ENCODE data around the gene OR4N5.
"Not testable (repeated sequence)": the region's sequence is repeated elsewhere in the genome, so short reads cannot be mapped to it uniquely, and the experiment has no call there.

The OR4N5 gene, protein sequence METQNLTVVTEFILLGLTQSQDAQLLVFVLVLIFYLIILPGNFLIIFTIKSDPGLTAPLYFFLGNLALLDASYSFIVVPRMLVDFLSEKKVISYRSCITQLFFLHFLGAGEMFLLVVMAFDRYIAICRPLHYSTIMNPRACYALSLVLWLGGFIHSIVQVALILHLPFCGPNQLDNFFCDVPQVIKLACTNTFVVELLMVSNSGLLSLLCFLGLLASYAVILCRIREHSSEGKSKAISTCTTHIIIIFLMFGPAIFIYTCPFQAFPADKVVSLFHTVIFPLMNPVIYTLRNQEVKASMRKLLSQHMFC

GRCh38 chr14:20138520-20138919 is at the start of gene OR4N5:
Gene OR4N5 (plus strand): TSS chr14:20138820. CDS start chr14:20143736, 4,916 bp downstream.
- DNase-seq = no peak

GRCh38 chr14:20092050-20092449 is 46.6 kb upstream of the OR4N5 start:
- DNase-seq = no peak

- DNase-seq = no peak
Observed at GRCh38 chr14:20093442-20093841, 45.2 kb upstream of the OR4N5 start.

DNA sequence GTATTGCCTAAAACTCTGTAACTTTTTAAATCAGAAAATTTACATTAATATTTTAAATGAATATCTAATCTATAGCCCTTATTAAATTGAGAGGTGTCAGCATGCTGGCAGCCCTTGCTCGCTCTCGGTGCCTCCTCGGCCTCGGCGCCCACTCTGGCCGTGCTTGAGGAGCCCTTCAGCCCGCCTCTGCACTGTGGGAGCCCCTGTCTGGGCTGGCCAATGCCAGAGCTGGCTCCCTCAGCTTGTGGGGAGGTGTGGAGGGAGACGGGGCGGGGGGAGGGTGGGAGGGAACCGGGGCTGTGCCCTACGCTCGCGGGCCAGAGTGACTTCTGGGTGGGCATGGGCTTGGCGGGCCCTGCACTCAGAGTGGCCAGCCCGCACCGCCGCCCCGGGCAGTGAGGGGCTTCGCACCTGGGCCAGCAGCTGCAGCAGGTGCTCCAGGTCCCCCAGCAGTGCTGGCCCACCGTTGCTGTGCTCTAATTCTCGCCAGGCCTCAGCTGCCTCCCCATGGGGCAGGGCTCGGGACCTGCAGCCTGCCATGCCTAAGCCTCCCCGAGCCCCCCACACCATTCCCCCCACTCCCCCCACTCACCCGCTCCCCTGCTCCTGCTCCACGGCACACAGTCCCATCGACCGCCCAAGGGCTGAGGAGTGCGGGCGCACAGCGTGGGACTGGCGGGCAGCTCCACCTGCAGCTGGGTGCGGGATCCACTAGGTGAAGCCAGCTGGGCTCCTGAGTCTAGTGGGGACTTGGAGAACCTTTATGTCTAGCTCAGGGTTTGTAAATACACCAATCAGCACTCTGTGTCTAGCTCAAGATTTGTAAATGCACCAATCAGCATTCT is 39.5 kb upstream of the OR4N5 start:
- not testable (repeated sequence) for DNase-seq

- DNase-seq = no peak
Observed at GRCh38 chr14:20110438-20110837, 28.2 kb upstream of the OR4N5 start, which contains the start of gene OR4K17. Gene OR4K17 (plus strand): TSS chr14:20110739. CDS start chr14:20117500, 6,761 bp downstream.

- DNase-seq = no peak
Observed at GRCh38 chr14:20112321-20112720, 26.3 kb upstream of the OR4N5 start.

- DNase-seq = no peak
Observed at GRCh38 chr14:20116748-20117147, 21.9 kb upstream of the OR4N5 start.

GRCh38 chr14:20118795-20119194 is 19.8 kb upstream of the OR4N5 start:
- no peak for DNase-seq

DNA sequence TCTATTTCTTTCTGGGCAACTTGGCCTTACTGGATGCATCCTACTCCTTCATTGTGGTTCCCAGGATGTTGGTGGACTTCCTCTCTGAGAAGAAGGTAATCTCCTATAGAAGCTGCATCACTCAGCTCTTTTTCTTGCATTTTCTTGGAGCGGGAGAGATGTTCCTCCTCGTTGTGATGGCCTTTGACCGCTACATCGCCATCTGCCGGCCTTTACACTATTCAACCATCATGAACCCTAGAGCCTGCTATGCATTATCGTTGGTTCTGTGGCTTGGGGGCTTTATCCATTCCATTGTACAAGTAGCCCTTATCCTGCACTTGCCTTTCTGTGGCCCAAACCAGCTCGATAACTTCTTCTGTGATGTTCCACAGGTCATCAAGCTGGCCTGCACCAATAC is 5.3 kb downstream of the OR4N5 start:
- DNase-seq = no peak

- no peak for DNase-seq
Observed at GRCh38 chr14:20144820-20145219, 6.2 kb downstream of the OR4N5 start.

DNA sequence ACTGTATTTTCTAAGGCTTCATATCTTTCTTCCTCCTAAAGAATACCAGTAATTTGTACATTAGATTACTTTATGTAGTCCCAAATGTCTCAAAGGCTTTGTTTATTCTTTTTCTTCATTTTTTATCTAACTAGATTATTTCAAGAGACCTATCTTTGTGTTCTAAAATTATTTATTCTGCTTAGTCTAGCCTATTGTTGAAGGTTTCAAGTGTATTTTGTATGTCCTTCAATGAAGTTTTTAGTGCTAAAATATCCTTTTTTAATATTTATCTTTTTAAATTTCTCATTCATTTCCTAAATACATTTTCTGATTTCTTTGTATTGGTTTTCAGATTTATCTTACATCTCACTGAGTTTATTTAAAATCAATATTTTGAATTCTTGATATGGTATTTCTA is 25.8 kb downstream of the OR4N5 start:
- no peak for DNase-seq

GRCh38 chr14:20167091-20167490 is 28.5 kb downstream of the OR4N5 start:
- no peak for DNase-seq

GRCh38 chr14:20169852-20170251 is 31.2 kb downstream of the OR4N5 start:
- not testable (repeated sequence) for DNase-seq

- not testable (repeated sequence) for DNase-seq
Observed at GRCh38 chr14:20174205-20174604, 35.6 kb downstream of the OR4N5 start.

GRCh38 chr14:20176330-20176729 is 37.7 kb downstream of the OR4N5 start:
- DNase-seq = no peak

DNA sequence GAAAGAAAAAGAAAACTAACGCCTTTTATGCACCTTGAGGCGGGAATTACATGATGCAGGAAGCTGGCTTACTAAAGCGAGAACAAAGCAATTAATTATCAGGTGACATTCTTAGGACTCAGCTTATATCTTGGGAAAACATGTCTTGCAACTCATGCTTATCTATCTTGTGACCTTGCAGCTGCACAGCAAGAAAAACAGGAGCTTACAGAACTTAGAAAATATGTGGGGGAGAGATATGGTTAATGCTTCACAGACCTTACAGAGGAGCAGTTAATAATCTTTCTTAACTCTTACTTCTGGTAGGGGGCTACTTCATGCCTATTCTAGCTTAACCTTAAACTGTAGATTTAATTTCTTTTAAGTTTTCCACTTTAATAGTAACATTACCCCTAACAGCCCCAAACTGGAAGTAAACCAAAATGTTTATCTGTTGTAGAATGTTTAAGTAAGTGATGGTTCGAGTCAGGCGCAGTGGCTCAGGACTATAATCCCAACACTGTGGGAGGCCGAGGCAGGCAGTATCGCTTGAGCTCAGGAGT is 38.9 kb downstream of the OR4N5 start:
- no peak for DNase-seq

DNA sequence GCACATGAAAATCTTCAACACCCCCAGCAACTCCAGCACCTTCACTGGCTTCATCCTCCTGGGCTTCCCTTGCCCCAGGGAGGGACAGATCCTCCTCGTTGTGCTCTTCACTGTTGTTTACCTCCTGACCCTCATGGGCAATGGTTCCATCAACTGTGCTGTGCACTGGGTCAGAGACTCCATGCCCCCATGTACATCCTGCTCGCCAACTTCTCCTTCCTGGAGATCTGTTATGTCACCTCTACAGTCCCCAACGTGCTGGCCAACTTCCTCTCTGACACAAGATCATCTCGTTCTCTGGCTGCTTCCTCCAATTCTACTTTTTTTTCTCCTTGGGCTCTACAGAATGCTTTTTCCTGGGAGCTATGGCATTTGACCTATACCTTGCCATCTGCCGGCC is 40.6 kb downstream of the OR4N5 start:
- DNase-seq = no peak

- no peak for DNase-seq
Observed at GRCh38 chr14:20179880-20180279, 41.3 kb downstream of the OR4N5 start.

- DNase-seq = no peak
Observed at GRCh38 chr14:20180486-20180885, 41.9 kb downstream of the OR4N5 start.

DNA sequence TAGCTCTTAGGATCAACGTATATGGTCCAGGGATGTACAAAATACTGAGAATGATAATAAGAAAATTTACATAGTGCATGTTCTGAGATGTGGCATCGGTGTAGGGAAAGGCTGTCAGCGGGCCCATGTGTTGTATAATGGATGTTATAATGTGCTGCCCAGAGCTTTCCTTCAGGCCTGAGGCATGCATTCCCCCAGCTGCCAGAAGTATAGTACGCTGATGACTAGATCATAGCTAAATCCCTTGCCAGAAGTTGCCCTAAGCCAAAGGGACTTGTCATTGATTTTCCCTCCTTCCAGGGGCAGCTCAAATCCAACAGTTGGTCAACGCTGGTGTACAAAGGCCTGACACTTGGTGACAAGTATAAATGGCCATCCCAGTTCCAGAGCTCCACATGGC is 45.6 kb downstream of the OR4N5 start:
- no peak for DNase-seq

- no peak for DNase-seq
Observed at GRCh38 chr14:20190596-20190995, 52.0 kb downstream of the OR4N5 start, which contains the start of gene OR11G2. Gene OR11G2 (plus strand): TSS chr14:20190896. CDS start chr14:20197438, 6,542 bp downstream.

DNA sequence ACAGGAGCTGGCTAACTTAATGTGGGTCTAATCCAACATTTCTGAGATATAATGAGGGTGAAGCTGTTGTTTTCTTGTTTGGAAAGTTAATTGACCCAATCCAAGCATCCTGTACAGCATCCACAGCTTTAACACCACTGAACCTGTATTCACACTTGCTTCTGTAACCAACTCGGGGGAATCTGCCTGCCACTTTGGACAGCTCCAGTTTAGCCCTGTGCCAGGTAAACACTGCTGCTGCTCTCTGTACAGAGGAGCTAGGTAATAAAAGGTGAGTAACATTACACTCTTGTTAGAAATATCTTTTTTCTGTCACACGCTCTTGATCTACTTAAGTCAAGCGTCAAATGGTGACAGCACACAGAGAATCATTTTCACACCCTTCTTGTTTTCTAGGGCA is 52.8 kb downstream of the OR4N5 start:
- DNase-seq = no peak

DNA sequence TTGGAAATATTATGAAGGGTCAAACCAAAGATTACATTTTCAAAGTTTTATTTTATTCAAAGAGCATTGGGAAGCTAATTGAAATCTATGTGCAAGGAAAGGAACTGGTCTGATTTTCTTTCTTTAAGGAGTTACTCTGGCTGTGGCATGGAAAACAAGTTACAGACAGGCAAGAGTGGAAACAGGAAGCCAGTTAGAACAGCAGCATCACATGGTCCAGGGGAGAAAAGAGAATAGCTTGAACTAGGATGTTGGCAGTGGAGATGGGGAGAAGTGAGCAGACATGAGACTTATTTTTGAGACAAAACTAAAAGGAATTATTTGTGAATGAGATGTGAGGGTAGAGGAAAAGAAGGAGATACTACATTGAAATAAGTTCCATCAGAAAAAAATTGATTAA is 55.5 kb downstream of the OR4N5 start:
- DNase-seq = no peak

Data from CD4-positive, alpha-beta T cell treated with Interleukin-21 for 1 hour (primary cell).